ENCODE data around the gene CROCC2.

Gene CROCC2

DNA sequence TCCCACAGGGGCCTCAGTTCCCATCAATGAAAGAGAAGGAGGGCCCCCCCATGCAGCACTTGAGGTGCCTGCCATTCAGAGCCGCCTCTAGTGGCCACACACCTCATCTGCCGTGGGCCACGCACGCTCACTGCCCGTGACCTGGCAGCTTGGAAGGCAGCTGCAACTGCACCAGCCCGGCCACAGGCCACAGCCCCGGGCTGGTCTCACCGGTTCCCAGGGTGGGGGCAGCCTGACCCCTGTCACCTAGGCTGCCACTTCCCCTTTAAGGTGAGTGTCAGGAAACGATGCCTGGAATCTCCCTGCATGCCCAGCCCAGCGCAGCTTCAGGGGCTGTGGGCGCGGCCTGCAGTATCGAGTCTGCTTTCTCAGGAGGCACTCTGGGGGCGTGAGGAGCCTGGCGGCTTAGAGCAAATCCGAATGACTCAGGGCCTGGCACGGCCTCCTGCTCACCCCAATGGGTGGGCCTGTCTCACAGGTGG lies 12.7 kb upstream of the CROCC2 start:
- no peak for DNase-seq

DNA sequence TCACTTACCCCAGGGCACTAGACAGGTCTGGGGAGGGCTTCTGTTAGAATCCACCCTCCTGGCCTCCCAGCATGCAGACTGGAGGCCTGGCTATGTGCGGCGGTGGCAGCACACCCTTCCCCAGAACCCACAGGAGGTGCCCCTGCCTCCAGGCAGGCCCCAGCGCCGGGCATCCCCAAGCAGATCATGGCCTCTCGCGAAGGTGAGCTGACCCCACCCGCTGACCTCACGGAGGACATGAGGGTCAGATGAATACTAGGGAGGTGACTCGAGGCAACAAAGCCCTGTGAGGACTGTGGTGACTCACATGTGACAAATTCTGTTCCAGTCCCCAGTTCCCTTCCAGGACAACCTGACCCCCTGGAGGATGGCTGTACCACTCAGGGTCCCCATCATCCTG lies 12.1 kb upstream of the CROCC2 start:
- no peak for DNase-seq

DNA sequence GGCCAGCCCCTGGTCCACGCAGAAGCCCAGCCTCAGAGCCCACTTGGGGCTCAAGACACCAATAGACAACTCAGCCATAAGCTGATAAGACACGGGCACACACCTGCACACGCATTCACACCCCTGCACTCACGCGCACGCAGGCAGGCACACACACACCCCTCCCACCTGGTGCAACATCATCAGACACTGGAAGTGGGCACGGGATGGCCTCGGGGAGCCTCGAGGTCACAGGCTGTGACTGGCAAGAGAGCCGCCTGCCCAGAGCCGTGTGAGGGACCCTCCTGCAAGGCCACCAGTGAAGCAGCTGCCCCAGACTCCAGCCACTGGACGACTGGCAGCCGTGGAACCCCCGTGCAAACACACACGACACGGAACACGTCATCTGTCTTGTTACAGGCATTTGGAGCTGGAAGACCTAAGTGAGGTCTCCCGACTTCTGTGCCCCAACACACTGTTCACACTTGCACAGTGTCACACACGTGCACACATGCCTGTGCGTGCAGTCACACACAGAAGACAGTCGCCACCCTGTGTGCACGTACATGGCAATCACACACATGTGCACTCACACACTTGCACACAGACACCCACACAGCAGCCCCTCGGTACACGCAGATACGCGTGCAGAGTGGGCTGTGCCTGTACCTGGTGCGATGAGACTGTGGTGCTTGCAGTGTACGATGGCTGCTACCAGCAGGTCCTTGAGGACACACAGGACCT lies 11.1 kb upstream of the CROCC2 start:
- no peak for DNase-seq

- DNase-seq: no peak
Measured at GRCh38 chr2:240895656-240896388, 10.3 kb upstream of the CROCC2 start, which contains the start of gene MAB21L4. MAB21L4 (minus strand) TSS chr2:240896156; CDS start chr2:240895997, 159 bp downstream.

- DNase-seq: no peak
Measured at GRCh38 chr2:240896394-240896793, 9.7 kb upstream of the CROCC2 start.

DNA sequence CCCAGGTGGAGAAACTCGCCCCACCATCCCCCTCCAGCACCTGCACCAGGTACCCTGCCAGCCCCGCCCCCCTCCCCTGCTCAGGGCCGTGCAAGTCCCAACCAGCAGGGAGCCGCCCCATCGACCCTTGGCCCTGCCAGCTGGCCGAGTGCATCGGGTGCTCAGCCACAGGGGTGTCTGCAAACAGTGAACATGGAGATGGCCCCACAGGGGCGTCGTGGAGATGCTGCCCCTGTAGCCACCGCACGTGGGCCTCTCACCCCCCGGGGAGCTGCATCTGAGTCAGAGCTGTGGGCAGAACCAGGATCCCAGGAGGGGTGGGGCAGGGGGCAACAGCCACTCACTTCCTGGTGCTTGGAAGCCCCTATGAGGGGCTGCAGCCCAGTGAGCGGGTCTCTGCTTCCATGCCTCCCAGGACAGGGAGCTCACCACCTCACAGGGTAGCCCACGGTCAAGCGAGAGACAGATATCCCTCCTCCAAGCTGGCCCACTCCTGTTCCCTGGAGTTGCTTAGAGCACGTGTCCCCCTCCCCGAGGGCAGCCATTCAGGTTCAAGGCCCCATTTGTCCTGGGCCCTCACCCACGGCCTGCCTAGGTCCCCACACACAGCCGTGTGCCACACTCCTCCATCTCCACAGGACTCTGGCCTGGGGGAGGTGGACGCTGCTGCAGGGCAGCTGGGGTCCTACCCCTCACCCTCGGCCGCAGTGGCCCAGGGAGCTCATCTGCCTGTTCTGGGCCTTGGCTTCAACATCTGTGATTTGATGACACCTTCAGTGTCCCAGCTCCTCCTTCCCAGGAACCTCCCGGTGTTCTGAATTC lies 9.1 kb upstream of the CROCC2 start:
- no peak for DNase-seq

DNA sequence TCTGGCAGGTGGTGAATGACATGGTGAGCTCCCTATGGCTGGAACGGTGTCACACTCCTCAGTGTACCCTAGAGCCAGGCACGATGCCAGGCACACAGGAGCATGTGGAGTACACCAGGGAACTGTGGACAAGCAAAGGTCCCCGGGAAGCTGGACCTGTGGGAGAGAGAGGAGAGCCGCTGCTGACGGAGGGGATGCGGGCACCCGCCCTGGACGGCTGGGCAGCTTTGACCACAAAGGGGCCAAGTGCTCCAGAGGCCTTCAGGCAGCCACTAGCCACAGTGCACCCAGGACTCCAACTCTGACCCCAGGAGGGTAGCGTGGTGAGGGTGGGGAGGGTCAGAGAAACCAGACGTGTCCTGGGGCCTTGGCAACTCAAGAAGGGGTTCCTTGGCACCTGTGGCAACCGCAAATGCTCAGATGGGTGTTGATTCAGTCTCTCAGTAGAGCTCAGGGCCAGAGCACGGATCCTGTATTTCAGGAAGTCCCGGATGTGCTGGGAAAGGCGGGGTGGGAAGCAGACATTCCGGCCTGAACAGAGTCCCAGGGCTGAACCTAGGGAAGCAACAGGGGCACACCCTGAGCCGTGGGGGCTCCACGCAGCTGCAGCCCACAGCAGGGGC lies 7.9 kb upstream of the CROCC2 start:
- no peak for DNase-seq

GRCh38 chr2:240898731-240899467 lies 7.2 kb upstream of the CROCC2 start:
- DNase-seq: no peak

GRCh38 chr2:240899468-240899865 lies 6.7 kb upstream of the CROCC2 start:
- no peak for DNase-seq

DNA sequence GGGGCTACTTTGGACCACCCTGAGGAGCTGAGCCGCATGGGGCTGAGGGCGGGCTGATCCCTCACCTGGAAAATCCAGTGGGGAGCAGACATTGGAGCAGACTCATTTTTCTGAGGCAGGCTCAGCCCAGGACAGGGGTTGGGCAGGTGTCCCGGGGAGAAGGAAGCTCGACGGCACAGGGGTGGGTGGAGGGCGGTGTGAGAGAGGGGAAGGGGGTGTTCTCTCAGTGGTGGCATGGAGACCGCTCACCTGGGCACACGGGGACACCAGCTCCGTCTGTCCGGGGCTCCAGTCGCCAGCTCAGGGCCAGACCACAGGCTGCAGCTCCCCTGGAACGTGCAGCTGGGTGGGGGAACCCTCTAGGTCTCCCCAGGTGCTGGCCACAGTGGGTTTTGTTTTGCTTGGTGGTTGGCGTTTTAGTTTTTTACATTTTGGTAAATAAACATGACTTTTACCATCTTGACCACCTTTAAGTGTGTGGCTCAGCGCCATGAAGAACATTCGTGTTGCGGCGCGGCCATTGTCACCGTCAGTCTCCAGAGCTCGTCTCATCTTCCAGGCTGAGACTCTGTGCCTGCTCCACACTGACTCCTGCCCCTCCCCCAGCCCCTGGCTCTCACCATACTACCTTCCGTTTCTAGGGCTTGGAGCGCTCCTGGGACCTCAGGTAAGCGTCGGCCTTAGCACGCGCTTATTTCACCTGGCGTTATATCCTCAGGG lies 5.8 kb upstream of the CROCC2 start:
- no peak for DNase-seq

GRCh38 chr2:240901986-240902614 lies 4.0 kb upstream of the CROCC2 start:
- no peak for DNase-seq

DNA sequence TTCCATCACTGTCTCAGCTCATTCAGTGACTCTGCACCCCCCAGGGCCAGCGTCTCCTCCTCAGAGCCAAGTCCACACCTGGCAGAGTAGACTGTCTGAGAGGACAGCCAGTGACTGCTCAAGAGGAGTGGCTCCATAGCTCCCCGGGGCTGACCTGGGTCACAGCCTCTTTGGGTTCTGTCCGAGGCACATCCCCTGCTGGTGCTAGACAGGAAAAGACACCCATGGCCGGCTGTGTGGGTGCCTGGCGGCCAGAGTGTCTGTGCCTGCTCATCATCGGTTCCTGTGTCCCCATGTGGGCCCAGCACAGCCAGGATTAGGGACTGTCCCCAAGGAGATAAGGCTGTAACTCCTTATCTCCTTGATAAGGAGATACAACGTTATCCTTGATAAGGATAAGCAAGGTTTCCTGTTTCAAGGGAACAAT lies 3.5 kb upstream of the CROCC2 start:
- DNase-seq: no peak

DNA sequence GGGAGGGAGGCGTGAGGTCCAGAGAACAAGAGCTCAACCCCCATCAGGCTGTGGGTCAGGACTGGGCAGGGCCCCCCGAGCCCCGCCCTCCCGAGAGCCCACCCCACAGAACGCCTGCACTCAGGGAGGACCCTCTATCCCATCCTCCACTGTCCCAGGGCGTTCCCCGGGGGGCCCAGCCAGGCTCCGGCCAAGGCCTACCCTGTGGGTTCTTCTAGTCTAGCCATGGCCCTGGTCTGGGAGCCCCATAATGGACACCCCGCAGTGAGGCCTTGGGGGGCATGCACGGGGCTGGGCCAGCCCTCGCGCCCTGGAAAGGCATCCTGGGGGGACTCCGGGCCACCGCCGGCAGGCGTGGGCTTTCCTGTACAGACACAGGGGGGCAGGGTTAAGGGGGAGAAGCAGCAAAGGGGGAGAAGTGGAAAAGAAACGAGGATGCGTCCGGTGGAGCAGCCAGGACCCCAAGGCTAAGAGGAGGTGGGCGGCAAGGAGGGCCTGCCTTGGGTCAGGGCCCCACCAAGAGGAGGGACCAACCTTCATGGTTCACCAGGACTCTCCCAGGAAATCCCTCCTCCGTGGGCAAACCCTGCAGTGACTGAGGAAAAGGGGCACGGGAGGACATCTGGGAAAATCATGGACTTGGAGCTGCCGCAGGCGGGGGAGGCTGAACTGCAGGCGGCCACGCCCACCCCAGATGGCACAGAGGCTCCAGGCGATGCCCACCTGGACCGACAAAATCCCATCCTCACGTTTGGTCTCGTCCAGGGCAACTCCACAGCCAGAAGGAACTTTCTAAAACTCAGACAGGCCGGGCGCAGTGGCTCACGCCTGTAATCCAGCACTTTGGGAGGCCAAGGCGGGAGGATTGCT lies 2.7 kb upstream of the CROCC2 start:
- DNase-seq: no peak

- no peak for DNase-seq
Measured at GRCh38 chr2:240904216-240905175, 1.6 kb upstream of the CROCC2 start.

DNA sequence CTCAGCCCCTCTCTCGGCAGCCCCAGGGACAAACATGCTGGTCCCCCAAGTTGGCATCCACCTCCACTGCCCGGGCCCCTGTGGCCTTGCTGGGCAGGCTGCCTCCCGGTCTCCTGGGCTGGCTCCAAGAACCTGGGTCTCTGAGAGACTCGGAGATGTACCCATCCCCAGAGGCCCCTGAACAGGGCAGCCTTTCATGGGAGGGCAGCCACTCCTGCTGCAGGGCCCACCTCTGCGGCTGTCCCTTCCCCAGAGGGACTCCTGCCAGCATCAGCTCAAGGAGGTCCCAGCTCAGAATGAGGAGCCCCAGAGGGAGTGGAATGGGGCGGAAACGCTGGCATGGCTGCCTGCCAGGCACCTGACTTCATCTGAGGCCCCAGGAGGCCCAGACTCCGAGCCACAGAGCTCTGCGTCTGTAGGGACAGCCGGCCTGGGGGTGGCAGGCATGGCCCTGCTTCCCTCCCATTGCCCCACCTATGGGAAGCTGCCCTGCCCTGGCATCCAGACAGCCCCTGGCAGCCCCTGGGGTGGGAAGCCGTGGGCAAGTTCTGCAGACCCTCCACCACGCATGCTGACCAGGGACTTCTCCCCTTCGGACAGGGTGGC lies 857 bp upstream of the CROCC2 start:
- no peak for DNase-seq

DNA sequence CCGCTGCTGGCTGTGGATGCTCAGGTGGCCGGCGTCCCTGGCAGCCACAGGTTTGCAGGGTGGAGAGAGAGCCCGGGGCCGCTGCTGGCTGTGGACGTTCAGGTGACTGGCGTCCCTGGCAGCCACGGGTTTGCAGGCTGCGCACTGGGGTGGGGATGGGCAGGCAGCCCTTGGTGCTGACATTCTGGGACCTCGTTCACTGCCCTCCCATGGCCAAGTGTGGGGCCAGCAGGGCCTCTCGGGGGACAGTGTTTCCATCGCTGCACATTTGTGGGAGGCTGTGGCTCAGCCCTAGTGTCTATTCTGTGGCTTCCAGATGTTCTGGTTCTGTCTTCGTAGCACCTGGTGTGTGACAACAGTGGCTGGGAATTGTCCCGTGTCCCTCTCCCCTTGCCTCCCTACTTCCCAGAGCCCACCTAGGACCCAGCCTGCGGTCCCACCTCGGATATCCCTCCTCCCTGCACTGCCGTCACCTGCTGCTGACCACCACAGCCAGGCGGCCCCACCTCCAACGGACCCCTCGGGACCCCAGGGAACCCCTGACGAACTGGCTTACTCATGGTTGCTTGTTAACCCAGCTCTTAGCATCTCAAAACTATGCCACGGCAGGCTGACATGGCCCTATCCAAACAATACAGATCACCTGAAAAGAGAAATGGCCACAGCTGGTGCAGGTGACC lies 915 bp downstream of the CROCC2 start:
- no peak for DNase-seq

GRCh38 chr2:240909216-240909974 lies 3.3 kb downstream of the CROCC2 start:
- DNase-seq: no peak

All from NCI-H1092 (cell line).